OCI-LY1 (cell line): Measurements from ENCODE around the gene SBDS.

Experiments used
- H2AFZ ChIP-seq: fragments of 200-600 bp; sonication (generic), shearing (Covaris generic); 2 replicates; pipeline ENCODE4 v1.6.0; 2014; ENCODE audit warnings: antibody characterized with exemption, mild to moderate bottlenecking, low read length
- H3F3A ChIP-seq: fragments of 200-600 bp; sonication (generic), shearing (Covaris generic); 2 replicates; pipeline ENCODE4 v1.6.0; 2014; ENCODE audit warnings: mild to moderate bottlenecking, antibody characterized with exemption, low read length, moderate library complexity; ENCODE audit not compliant: insufficient read depth
- H3K27ac ChIP-seq: fragments of 200-600 bp; sonication (generic); 2 replicates; pipeline ENCODE4 v1.5.1; 2014; ENCODE audit warnings: low read length, mixed run types, mild to moderate bottlenecking, low read depth; ENCODE audit not compliant: poor library complexity, severe bottlenecking
- H3K27me3 ChIP-seq: fragments of 200-600 bp; sonication (generic); 2 replicates; pipeline ENCODE4 v1.6.0; 2014; ENCODE audit warnings: antibody characterized with exemption, mild to moderate bottlenecking, low read length, moderate library complexity; ENCODE audit not compliant: insufficient read depth
- H3K36me3 ChIP-seq: fragments of 200-600 bp; sonication (generic); 2 replicates; pipeline ENCODE4 v1.6.1; 2014; ENCODE audit warnings: mild to moderate bottlenecking, antibody characterized with exemption, low read length, moderate library complexity, mixed read lengths; ENCODE audit not compliant: insufficient read depth
- H3K4me1 ChIP-seq: fragments of 200-600 bp; sonication (generic); 2 replicates; pipeline ENCODE4 v1.5.1; 2014; ENCODE audit warnings: mild to moderate bottlenecking, low read length, moderate library complexity; ENCODE audit not compliant: insufficient read depth, severe bottlenecking
- H3K4me2 ChIP-seq: fragments of 200-600 bp; sonication (generic), shearing (Covaris generic); 2 replicates; pipeline ENCODE4 v1.6.1; 2014; ENCODE audit warnings: low read length
- H3K4me3 ChIP-seq: fragments of 200-600 bp; sonication (generic); 2 replicates; pipeline ENCODE4 v1.5.1; 2014; ENCODE audit warnings: low read length, low read depth, mild to moderate bottlenecking, mixed read lengths; ENCODE audit not compliant: poor library complexity, severe bottlenecking
- H3K79me2 ChIP-seq: fragments of 200-600 bp; shearing (Covaris generic); 2 replicates; pipeline ENCODE4 v1.6.1; 2016; ENCODE audit warnings: mixed run types, low read length, mixed read lengths; ENCODE audit not compliant: insufficient read depth
- H3K9ac ChIP-seq: fragments of 200-600 bp; sonication (generic), shearing (Covaris generic); 2 replicates; pipeline ENCODE4 v1.6.1; 2014; ENCODE audit warnings: mild to moderate bottlenecking, low read length, mixed read lengths
- H3K9me2 ChIP-seq: fragments of 200-600 bp; sonication (generic), shearing (Covaris generic); 2 replicates; pipeline ENCODE4 v1.6.1; 2014; ENCODE audit warnings: low read depth, mild to moderate bottlenecking, low read length, mixed read lengths
- H3K9me3 ChIP-seq: fragments of 200-600 bp; shearing (Covaris generic); 2 replicates; pipeline ENCODE4 v1.6.1; 2014; ENCODE audit warnings: low read length, mixed read lengths
- H4K20me1 ChIP-seq: fragments of 200-600 bp; sonication (generic), shearing (Covaris generic); 2 replicates; pipeline ENCODE4 v1.6.0; 2016; ENCODE audit warnings: mild to moderate bottlenecking, low read length; ENCODE audit not compliant: insufficient read depth
- EZH2 ChIP-seq: fragments of 200-600 bp; sonication (generic), shearing (Covaris generic); IDR thresholded peaks from 2 replicates; pipeline ENCODE4 v1.8.0; 2017; ENCODE audit warnings: borderline replicate concordance, mixed run types, mild to moderate bottlenecking, antibody characterized with exemption, low read length, moderate library complexity, mixed read lengths
- TF ChIP-seq, protein P1 (sequence below): fragments of 200-600 bp; sonication (generic), shearing (Covaris generic); IDR thresholded peaks from 2 replicates; pipeline ENCODE4 v1.5.1; 2017; ENCODE audit warnings: mild to moderate bottlenecking, antibody characterized with exemption, low read length, moderate library complexity, mixed read lengths

SBDS gene

DNA sequence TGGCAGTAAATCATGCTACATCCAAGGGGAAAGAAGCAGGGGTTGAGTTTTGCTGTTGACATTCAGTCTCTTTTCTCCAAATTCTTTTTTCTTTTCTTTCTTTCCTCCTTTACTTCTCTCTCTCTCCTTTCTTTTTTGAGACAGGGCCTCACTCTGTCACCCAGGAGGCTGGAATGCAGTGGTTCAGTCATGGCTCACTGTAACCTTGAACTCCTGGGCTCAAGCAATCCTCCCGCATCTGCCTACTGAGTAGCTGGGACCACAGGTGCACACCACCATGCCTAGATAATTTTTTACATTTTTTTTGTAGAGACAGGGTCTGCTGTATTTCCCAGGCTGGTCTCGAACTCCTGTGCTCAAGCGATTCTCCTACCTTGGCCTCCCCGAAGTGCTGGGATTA is 35.2 kb downstream of the SBDS start:
- TF ChIP-seq, protein P1, sequence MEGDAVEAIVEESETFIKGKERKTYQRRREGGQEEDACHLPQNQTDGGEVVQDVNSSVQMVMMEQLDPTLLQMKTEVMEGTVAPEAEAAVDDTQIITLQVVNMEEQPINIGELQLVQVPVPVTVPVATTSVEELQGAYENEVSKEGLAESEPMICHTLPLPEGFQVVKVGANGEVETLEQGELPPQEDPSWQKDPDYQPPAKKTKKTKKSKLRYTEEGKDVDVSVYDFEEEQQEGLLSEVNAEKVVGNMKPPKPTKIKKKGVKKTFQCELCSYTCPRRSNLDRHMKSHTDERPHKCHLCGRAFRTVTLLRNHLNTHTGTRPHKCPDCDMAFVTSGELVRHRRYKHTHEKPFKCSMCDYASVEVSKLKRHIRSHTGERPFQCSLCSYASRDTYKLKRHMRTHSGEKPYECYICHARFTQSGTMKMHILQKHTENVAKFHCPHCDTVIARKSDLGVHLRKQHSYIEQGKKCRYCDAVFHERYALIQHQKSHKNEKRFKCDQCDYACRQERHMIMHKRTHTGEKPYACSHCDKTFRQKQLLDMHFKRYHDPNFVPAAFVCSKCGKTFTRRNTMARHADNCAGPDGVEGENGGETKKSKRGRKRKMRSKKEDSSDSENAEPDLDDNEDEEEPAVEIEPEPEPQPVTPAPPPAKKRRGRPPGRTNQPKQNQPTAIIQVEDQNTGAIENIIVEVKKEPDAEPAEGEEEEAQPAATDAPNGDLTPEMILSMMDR: no peak
- TF ChIP-seq EZH2: no peak
- Histone ChIP-seq H2AFZ (no peak overlapping the region), H3F3A (no peaks in the 10 kb centered on the region), H3K27me3 (no peaks in the 10 kb centered on the region), H3K79me2 (no peaks in the 10 kb centered on the region), H3K4me1 (no peaks in the 10 kb centered on the region), H3K9me2 (no peaks in the 10 kb centered on the region), H3K36me3 (peaks cover 52% of the 10 kb centered on the region), H4K20me1 (no peaks in the 10 kb centered on the region), H3K9ac (no peak overlapping the region), H3K4me3 (no peak overlapping the region), H3K9me3 (no peaks in the 10 kb centered on the region), H3K4me2 (no peak overlapping the region), H3K27ac (no peak overlapping the region)

DNA sequence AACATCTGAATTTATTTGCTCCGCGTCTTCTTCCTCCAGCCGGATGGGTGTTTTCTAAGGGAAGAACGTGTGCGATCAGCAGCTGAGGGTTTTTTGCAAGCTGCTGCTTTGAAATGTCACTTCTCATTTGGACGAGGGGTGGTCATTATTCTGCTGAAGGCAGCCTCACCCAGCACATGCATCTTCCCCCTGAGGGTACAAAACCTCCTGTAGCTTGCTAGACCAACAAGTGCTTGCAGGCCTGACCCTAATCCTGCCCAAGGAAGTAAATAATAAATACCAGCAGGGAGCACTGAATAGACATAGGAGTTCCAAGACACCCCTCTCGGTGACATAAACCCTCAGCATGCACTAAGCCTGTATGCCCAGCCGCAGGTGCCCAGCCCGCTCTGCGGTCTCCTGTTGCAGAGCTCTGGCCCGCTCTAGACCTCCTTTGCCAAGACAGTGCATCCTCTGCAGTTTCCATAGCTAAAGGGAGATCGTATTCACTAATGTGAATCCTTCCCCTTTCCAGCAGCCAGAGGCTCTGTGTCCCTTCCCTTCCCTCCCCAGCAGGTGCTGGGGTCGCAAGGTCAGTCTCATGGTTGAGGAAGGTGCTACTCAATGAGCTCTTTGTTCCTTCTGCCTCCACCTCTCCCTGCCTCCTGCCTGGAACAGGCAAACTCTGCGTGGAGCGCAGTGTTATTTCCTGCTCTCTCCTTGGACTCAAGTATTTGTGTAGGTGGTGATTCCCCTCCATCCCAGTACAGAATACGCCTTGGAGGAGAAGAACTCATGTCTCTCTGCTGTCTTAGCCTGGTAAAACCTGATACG is 36.6 kb downstream of the SBDS start:
- no peak overlapping the region for H3K9ac ChIP-seq
- H3K27ac ChIP-seq: no peak overlapping the region
- no peaks in the 10 kb centered on the region for H3K9me2 ChIP-seq
- H3K4me1 ChIP-seq: no peaks in the 10 kb centered on the region
- no peaks in the 10 kb centered on the region for H3K79me2 ChIP-seq
- peaks cover 61% of the 10 kb centered on the region for H3K36me3 ChIP-seq
- no peak overlapping the region for H3K4me2 ChIP-seq
- H2AFZ ChIP-seq: no peak overlapping the region
- H3K9me3 ChIP-seq: no peaks in the 10 kb centered on the region
- no peaks in the 10 kb centered on the region for H3K27me3 ChIP-seq
- H4K20me1 ChIP-seq: no peaks in the 10 kb centered on the region
- no peak overlapping the region for H3K4me3 ChIP-seq
- TF ChIP-seq, protein P1: no peak
- no peak for TF ChIP-seq EZH2
- no peaks in the 10 kb centered on the region for H3F3A ChIP-seq

DNA sequence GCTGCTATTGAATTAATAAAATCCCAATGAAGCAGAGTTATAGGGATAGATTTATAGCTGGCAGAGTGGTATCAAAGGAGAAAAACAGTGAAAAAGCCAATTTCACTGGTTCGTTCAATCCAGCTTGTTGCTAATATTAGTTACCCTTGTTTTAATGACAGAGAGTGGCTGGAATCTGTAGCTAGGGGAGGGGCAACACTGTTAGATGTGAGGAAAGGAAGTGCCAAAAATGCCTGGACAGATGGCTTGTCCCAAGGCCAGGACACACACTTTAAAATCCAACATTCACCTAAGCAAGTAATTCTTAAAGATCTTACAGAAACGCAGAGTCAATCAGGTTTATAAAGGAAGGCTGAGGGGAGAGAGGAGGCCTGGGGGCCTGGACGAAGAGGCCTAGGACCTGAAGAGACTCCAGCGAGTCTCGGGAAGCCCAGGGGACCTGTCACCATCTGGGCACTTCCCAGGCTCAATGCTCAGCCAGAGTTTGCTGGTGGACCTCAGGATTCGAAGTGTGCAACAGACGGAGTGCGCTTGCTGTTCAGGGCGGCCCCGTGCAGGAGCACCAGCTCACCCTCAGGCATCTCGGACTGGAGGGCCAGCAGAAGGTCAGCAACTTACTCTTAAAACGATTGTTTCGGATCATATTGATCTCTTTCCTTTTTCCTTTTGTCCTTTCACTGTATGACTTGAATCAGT is 37.6 kb downstream of the SBDS start:
- no peak overlapping the region for H2AFZ ChIP-seq
- no peaks in the 10 kb centered on the region for H3K79me2 ChIP-seq
- H3K4me1 ChIP-seq: no peaks in the 10 kb centered on the region
- H3K9ac ChIP-seq: no peak overlapping the region
- no peaks in the 10 kb centered on the region for H3K9me3 ChIP-seq
- no peak overlapping the region for H3K27ac ChIP-seq
- H4K20me1 ChIP-seq: no peaks in the 10 kb centered on the region
- H3K4me3 ChIP-seq: no peak overlapping the region
- H3K36me3 ChIP-seq: peaks cover 71% of the 10 kb centered on the region
- no peaks in the 10 kb centered on the region for H3K9me2 ChIP-seq
- no peaks in the 10 kb centered on the region for H3K27me3 ChIP-seq
- no peak overlapping the region for H3K4me2 ChIP-seq
- no peaks in the 10 kb centered on the region for H3F3A ChIP-seq
- TF ChIP-seq EZH2: no peak
- TF ChIP-seq, protein P1: no peak
